HUES6 (cell line): ENCODE results near the gene LYG1.
"Not testable (repeated sequence)": the region's sequence is repeated elsewhere in the genome, so short reads cannot be mapped to it uniquely, and the experiment has no call there.

Experiments
- H3K27ac ChIP-seq: 2 replicates; pipeline ENCODE4 v1.7.0; 2013; ENCODE audit warnings: low read depth, mild to moderate bottlenecking, low read length, inconsistent platforms
- H3K27me3 ChIP-seq: 2 replicates; pipeline ENCODE4 v1.6.1; 2013; ENCODE audit warnings: low read length; ENCODE audit not compliant: control insufficient read depth, insufficient read depth
- H3K36me3 ChIP-seq: 2 replicates; pipeline ENCODE4 v1.6.1; 2013; ENCODE audit warnings: low read length; ENCODE audit not compliant: control insufficient read depth, insufficient read depth
- H3K4me1 ChIP-seq: 2 replicates; pipeline ENCODE4 v1.6.1; 2013; ENCODE audit warnings: low read length; ENCODE audit not compliant: control insufficient read depth, insufficient read depth
- H3K4me3 ChIP-seq: 2 replicates; pipeline ENCODE4 v1.5.1; 2013; ENCODE audit warnings: low read depth, low read length
- H3K9ac ChIP-seq: one replicate; pipeline ENCODE4 v1.6.1; 2013; ENCODE audit warnings: mild to moderate bottlenecking, low read length
- H3K9me3 ChIP-seq: 2 replicates; pipeline ENCODE4 v1.6.1; 2013; ENCODE audit warnings: low read depth, low read length; ENCODE audit not compliant: control insufficient read depth, insufficient read depth

LYG1 gene

DNA sequence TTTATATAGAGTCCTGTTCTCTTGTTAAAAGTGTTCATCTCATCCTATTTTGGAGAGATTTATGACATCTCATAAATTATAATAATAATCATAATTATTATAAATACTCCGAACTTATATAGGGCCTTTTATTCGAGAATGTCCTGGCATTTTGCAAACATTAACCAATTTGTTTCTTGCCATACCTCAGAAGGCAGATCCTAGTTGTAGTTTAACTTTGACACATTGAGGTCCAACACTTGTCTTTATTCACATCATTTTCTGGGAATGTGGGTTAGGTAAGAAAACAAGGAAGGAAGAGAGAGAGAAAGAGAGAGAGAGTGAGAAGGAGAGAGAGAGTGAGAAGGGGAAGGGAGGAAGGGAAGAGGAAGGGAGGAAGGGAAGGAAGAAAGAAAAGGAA lies at the start of gene LYG1:
TSS of gene LYG1 (minus strand) at position 101 of the 400 bp plus-strand sequence. CDS start 5,527 bp downstream, outside the sequence.
- not testable (repeated sequence) for H3K27ac ChIP-seq, H3K9me3 ChIP-seq, H3K9ac ChIP-seq, H3K4me3 ChIP-seq, H3K4me1 ChIP-seq, H3K27me3 ChIP-seq
- peaks cover 15% of the 10 kb centered on the region for H3K36me3 ChIP-seq

DNA sequence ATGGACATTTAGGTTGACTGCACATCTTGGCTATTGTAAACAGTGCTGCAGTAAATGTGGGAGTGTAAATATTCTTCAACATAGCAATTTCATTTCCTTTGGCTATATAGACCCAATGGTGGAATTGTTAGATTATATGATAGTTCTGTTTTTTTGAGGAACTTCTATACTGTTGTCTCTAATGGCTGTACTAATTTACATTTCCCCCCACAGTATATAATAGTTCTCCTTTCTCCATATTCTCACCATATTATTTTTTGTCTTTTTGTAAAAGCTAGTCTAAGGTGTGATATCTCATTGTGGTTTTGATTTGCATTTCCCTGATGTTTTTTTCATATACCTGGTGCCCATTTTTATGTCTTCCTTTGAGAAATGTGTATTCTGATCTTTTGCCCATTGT lies 49.2 kb upstream of the LYG1 start:
- Histone ChIP-seq H3K27me3 (no peaks in the 10 kb centered on the region), H3K4me1 (no peaks in the 10 kb centered on the region), H3K4me3 (no peak overlapping the region), H3K9ac (no peak overlapping the region), H3K9me3 (no peaks in the 10 kb centered on the region), H3K36me3 (no peaks in the 10 kb centered on the region), H3K27ac (no peak overlapping the region)

DNA sequence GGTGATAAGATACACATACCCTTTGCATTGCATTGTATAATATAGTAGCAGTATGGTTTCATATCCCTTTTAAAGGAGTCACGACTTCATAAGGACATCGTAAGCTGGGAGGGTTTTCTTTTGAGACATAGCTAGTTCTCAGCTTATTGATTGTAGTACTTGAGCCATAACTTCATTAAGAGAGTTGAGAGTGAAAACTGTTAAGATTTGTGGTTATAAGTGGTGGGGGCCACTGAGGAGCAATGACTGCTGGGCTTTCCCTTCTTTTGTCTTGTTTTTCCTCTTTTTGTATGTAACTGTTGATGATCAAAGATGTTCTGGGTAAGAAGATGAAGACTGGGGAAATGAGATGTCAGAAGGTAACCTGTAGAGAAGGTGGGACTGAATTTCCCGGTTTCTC lies 47.2 kb upstream of the LYG1 start:
- H3K36me3 ChIP-seq = no peaks in the 10 kb centered on the region
- H3K4me1 ChIP-seq = no peaks in the 10 kb centered on the region
- no peak overlapping the region for H3K9ac ChIP-seq
- H3K27me3 ChIP-seq = no peaks in the 10 kb centered on the region
- H3K4me3 ChIP-seq = no peak overlapping the region
- no peak overlapping the region for H3K27ac ChIP-seq
- H3K9me3 ChIP-seq = no peaks in the 10 kb centered on the region

DNA sequence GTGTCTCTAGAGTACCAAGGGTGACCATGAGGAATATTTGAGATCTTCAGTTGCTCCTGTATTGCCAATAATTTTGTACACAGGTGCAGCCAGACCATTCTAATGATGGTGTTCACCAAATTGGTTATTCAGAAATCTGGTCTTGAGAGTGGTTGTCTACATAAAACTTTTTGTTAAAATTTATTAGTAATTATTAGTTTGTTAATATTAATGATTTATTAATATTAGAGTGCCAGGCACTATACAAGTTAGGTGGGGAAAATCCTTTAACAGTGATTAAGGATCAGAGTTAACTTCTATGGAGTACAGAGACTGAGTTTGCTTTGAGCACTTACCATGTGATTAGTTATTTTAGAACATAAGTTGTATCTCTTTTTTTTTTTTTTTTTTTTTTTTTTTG lies 45.2 kb upstream of the LYG1 start:
- Histone ChIP-seq H3K9me3 (no peaks in the 10 kb centered on the region), H3K27ac (no peak overlapping the region), H3K36me3 (no peaks in the 10 kb centered on the region), H3K27me3 (no peaks in the 10 kb centered on the region), H3K4me1 (no peaks in the 10 kb centered on the region), H3K9ac (no peak overlapping the region), H3K4me3 (no peak overlapping the region)

DNA sequence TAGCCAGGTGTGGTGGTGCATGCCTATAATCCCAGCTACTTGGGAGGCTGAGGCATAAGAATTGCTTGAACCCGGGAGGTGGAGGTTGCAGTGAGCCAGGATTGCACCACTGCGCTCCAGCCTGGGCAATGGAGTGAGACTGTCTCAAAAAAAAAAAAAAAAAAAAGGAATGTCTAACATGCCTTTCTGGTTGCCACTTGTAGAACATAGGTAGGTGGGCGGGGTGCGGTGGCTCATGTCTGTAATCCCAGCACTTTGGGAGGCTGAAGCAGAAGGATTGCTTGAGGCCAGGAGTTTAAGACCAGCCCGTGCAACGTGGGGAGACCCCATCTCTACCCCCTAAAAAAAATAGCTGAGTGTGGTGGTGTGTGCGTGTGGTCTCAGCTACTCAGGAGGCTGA lies 44.4 kb upstream of the LYG1 start:
- H3K36me3 ChIP-seq, H3K4me3 ChIP-seq, H3K4me1 ChIP-seq, H3K27ac ChIP-seq, H3K9me3 ChIP-seq, H3K27me3 ChIP-seq, H3K9ac ChIP-seq: not testable (repeated sequence)

DNA sequence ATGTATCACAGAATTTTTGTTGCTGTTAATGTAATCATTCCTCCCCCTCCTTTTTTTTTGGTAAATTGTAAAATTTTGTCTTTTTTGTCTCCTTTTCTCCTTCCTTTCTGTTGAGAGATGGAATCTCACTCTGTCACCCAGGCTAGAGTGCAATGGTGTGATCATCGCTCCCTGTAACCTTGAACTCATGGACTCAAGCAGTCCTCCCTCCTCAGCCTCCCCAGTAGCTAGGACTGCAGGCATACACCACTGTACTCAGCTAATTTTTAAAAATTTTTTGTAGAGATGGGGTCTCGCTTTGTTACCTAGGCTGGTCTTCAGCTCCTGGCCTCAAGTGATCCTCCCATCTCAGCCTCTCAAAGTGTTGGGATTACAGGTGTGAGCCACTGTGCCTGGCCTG lies 41.5 kb upstream of the LYG1 start:
- no peak overlapping the region for H3K4me3 ChIP-seq
- H3K27me3 ChIP-seq = no peaks in the 10 kb centered on the region
- no peaks in the 10 kb centered on the region for H3K36me3 ChIP-seq
- H3K9ac ChIP-seq = no peak overlapping the region
- H3K9me3 ChIP-seq = no peaks in the 10 kb centered on the region
- H3K4me1 ChIP-seq = no peaks in the 10 kb centered on the region
- H3K27ac ChIP-seq = no peak overlapping the region

DNA sequence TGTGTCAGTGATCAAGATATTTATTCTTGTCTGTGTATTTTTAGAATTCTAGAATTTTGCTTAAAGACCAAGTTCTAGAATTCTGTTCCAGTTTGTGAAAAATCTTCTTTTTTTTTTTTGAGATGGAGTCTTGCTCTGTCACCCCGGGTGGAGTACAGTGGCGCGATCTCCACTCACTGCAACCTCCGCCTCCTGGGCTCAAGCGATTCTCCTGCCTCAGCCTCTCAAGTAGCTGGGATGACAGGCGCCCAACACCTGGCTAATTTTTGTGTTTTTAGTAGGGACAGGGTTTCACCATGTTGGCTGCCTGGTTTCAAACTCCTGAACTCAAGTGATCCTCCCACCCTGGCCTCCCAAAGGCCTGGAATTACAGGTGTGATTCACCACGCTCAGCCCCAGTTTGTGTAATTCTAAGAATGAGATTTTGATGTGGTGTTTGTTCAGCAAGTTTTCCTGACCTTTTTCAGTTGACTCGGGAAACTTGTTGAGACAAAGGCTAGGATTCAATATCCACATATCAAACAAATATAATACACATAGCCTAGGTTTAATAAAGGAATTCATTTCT lies 39.8 kb upstream of the LYG1 start:
- no peak overlapping the region for H3K9ac ChIP-seq
- no peaks in the 10 kb centered on the region for H3K9me3 ChIP-seq

DNA sequence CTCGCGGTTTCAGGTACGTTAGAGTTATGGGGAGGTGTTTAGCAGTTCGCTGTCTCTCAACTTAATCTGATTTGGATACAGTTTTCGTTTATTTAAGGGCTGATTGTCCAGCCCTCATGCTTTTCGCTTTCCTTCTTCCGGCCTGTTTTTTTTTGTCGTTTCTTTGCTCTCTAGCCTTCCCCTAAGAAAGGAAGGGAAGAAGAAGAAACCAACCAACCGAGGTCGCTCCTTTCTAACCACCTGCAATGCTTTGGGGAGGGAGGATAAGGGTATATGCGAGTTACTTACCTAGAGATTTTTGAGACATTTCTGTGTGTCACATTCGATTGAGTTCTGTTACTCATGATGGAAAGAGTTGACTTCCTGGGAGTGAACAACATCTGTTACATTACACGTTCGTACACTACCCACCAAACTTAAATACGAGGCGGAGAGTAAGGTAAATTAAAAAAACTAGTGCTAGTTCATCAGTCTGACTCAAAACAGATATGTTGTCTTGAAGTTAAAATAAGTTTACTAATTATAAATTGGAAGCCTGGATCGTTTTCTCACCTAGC lies 37.1 kb upstream of the LYG1 start:
- H3K27me3 ChIP-seq = no peaks in the 10 kb centered on the region
- no peak overlapping the region for H3K27ac ChIP-seq
- peaks cover 3% of the 10 kb centered on the region for H3K36me3 ChIP-seq
- H3K4me3 ChIP-seq = peak overlapping the region; percentile 92
- no peaks in the 10 kb centered on the region for H3K9me3 ChIP-seq
- peak overlapping the region; percentile 83 for H3K9ac ChIP-seq
- peaks cover 3% of the 10 kb centered on the region; the same call in 1 of the 2 replicates for H3K4me1 ChIP-seq

More for the DNA sequence above, 39.8 kb upstream of the LYG1 start:
- H3K36me3 ChIP-seq = no peaks in the 10 kb centered on the region
- no peak overlapping the region for H3K4me3 ChIP-seq
- H3K27me3 ChIP-seq = no peaks in the 10 kb centered on the region
- H3K27ac ChIP-seq = no peak overlapping the region
- no peaks in the 10 kb centered on the region for H3K4me1 ChIP-seq

DNA sequence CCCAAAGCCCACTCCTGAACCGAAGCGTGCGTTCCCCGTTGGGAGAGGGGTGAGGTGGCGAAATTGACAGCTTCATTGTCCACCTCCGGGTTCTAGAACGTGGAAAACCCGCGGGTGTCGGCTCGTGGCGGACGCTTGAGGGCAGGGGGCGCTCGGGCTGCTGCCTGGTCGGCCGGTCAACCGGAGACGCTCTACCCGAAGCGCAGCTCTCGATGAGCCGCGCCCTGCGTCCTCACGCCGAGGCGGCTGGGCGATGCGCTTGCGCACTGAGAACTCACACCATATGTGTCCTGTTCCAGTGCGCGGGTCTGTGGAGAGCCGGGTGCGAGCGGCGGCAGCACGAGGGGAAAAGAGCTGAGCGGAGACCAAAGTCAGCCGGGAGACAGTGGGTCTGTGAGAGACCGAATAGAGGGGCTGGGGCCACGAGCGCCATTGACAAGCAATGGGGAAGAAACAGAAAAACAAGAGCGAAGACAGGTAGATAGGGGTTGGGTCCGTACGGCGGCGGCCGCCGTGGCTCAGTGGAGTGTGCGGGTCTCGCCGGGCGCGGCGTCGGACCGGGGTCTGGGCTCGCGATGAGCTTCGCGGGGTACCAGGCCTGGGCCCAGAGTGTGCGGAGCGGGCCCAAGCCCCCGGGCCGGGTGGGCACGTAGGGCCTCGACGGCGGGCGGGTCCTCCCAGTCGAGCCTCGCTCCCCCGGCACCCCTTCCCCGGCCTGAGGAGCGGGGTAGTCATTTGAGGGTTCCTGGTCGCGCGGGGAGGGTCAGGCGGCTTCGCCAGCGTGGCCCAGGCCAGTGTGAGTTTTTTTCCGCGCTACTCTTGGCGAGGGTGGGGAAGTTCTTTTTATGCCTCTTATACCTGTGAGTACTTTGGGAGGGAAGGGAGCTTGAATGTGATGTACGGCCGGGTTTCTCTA lies 36.4 kb upstream of the LYG1 start, which contains the start of gene EIF5B:
TSS of gene EIF5B (plus strand) at position 277 of the 916 bp plus-strand sequence. CDS start at position 443, 166 bp downstream.
- Histone ChIP-seq H3K4me1 (peaks cover 3% of the 10 kb centered on the region; the same call in 1 of the 2 replicates), H3K9me3 (no peaks in the 10 kb centered on the region), H3K4me3 (peak within 1 kb of the TSS; percentile 92), H3K27ac (peak within 1 kb of the TSS; percentile 64; the same call in 1 of the 2 replicates), H3K9ac (peak within 1 kb of the TSS; percentile 96), H3K27me3 (no peaks in the 10 kb centered on the region), H3K36me3 (peaks cover 10% of the 10 kb centered on the region)

DNA sequence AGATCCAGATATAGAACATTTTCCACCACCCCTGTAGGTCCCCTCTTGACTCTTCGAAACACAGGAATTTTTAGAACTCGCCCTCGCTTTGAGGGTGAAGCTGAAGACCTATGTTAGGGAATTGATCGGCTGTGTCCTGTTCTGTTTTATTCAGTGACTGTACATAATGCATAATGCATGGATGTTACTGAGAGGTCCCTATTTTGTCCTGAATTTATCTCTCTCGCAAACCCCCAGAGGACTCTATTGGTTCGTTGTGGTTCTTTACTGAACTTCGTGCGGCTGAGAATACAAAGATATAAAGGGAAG lies 35.8 kb upstream of the LYG1 start:
- H3K27ac ChIP-seq = no peak overlapping the region
- peaks cover 16% of the 10 kb centered on the region for H3K36me3 ChIP-seq
- H3K9me3 ChIP-seq = no peaks in the 10 kb centered on the region
- no peak overlapping the region for H3K9ac ChIP-seq
- peaks cover 3% of the 10 kb centered on the region; the same call in 1 of the 2 replicates for H3K4me1 ChIP-seq
- no peaks in the 10 kb centered on the region for H3K27me3 ChIP-seq
- peak overlapping the region; percentile 92 for H3K4me3 ChIP-seq
